ENCODE results near the gene SYT11.

The SYT11 gene

GRCh38 chr1:155847823-155848529 is 11.4 kb upstream of the SYT11 start:
- Histone ChIP-seq H2AFZ (ENCODE audit: insufficient read depth, low read length, poor library complexity) (no peak overlapping the region), H3K36me3 (ENCODE audit: control insufficient read depth in 1 of 2, insufficient read depth in 2 of 2, low read length in 2 of 2) (peaks cover 31 to 36% of the 10 kb centered on the region in 2 experiments), H3K4me1 (ENCODE audit: control insufficient read depth in 1 of 2, insufficient read depth in 2 of 2, low read length in 2 of 2) (no peaks in the 10 kb centered on the region), H2BK120ac (ENCODE audit: insufficient read depth, low read length, poor library complexity) (no peak overlapping the region), H2BK12ac (ENCODE audit: low read length) (no peak overlapping the region), H2BK5ac (ENCODE audit: low read depth, low read length, poor library complexity) (no peak overlapping the region), H3K27me3 (ENCODE audit: insufficient read depth, low read length) (no peaks in the 10 kb centered on the region), H3K9ac (ENCODE audit: low read length) (no peak overlapping the region), H3K27ac (ENCODE audit: low read depth, low read length) (no peak overlapping the region), H3K23ac (ENCODE audit: low read length) (no peak overlapping the region), H4K12ac (ENCODE audit: low read depth, low read length) (no peak overlapping the region), H3K79me2 (ENCODE audit: control insufficient read depth, insufficient read depth, low read length, poor library complexity) (peaks cover 2% of the 10 kb centered on the region), H3K4me3 (ENCODE audit: low read depth, low read length) (no peak overlapping the region), H3K79me1 (ENCODE audit: low read length) (no peaks in the 10 kb centered on the region), H3K18ac (ENCODE audit: low read length) (no peak overlapping the region), H3K4me2 (ENCODE audit: low read length) (no peak overlapping the region), H4K91ac (ENCODE audit: low read depth, low read length) (no peak overlapping the region), H3K14ac (ENCODE audit: low read length) (no peak overlapping the region), H4K8ac (ENCODE audit: low read depth, low read length) (no peak overlapping the region), H3K4ac (ENCODE audit: low read depth, low read length) (no peak overlapping the region), H3K9me3 (ENCODE audit: insufficient read depth, low read depth, low read length) (no peaks in the 10 kb centered on the region), H2AK5ac (ENCODE audit: low read length) (no peak overlapping the region)
- no peak for DNase-seq
- WGBS (ENCODE audit: extremely low coverage, insufficient coverage, insufficient read length), result no CpG with 5 or more reads among the region's 1 CpG

GRCh38 chr1:155850345-155850744 is 9.0 kb upstream of the SYT11 start:
- Histone ChIP-seq H3K9me3 (ENCODE audit: insufficient read depth, low read depth, low read length) (no peaks in the 10 kb centered on the region), H4K91ac (ENCODE audit: low read depth, low read length) (no peak overlapping the region), H2BK12ac (ENCODE audit: low read length) (no peak overlapping the region), H3K27ac (ENCODE audit: low read depth, low read length) (no peak overlapping the region), H3K18ac (ENCODE audit: low read length) (no peak overlapping the region), H3K4me1 (ENCODE audit: control insufficient read depth in 1 of 2, insufficient read depth in 2 of 2, low read length in 2 of 2) (no peaks in the 10 kb centered on the region), H3K36me3 (ENCODE audit: control insufficient read depth in 1 of 2, insufficient read depth in 2 of 2, low read length in 2 of 2) (peaks cover 39 to 43% of the 10 kb centered on the region in 2 experiments), H2BK120ac (ENCODE audit: insufficient read depth, low read length, poor library complexity) (no peak overlapping the region), H4K12ac (ENCODE audit: low read depth, low read length) (no peak overlapping the region), H3K4me2 (ENCODE audit: low read length) (no peak overlapping the region), H2AK5ac (ENCODE audit: low read length) (no peak overlapping the region), H3K14ac (ENCODE audit: low read length) (no peak overlapping the region), H3K79me2 (ENCODE audit: control insufficient read depth, insufficient read depth, low read length, poor library complexity) (peaks cover 2% of the 10 kb centered on the region), H2AFZ (ENCODE audit: insufficient read depth, low read length, poor library complexity) (no peak overlapping the region), H3K4ac (ENCODE audit: low read depth, low read length) (no peak overlapping the region), H3K23ac (ENCODE audit: low read length) (no peak overlapping the region), H3K9ac (ENCODE audit: low read length) (no peak overlapping the region), H3K27me3 (ENCODE audit: insufficient read depth, low read length) (no peaks in the 10 kb centered on the region), H4K8ac (ENCODE audit: low read depth, low read length) (no peak overlapping the region), H2BK5ac (ENCODE audit: low read depth, low read length, poor library complexity) (no peak overlapping the region), H3K79me1 (ENCODE audit: low read length) (no peaks in the 10 kb centered on the region), H3K4me3 (ENCODE audit: low read depth, low read length) (no peak overlapping the region)
- no CpG with 5 or more reads among the region's 3 CpGs for WGBS (ENCODE audit: extremely low coverage, insufficient coverage, insufficient read length)
- no peak for DNase-seq

GRCh38 chr1:155856257-155856974 is 3.0 kb upstream of the SYT11 start:
- Histone ChIP-seq H4K12ac (ENCODE audit: low read depth, low read length) (peak overlapping the region; percentile 80), H2AK5ac (ENCODE audit: low read length) (peak overlapping the region; percentile 13), H2BK5ac (ENCODE audit: low read depth, low read length, poor library complexity) (no peak overlapping the region), H3K14ac (ENCODE audit: low read length) (peak overlapping the region; percentile 82), H4K8ac (ENCODE audit: low read depth, low read length) (peak overlapping the region; percentile 89), H3K4ac (ENCODE audit: low read depth, low read length) (peak overlapping the region; percentile 84), H2BK12ac (ENCODE audit: low read length) (no peak overlapping the region), H3K4me3 (ENCODE audit: low read depth, low read length) (peak overlapping the region; percentile 94), H3K27me3 (ENCODE audit: insufficient read depth, low read length) (no peaks in the 10 kb centered on the region), H2BK120ac (ENCODE audit: insufficient read depth, low read length, poor library complexity) (peak overlapping the region; percentile 43), H3K27ac (ENCODE audit: low read depth, low read length) (peak overlapping the region; percentile 6), H3K9ac (ENCODE audit: low read length) (peak overlapping the region; percentile 90), H3K36me3 (ENCODE audit: control insufficient read depth in 1 of 2, insufficient read depth in 2 of 2, low read length in 2 of 2) (peaks cover 23 to 26% of the 10 kb centered on the region in 2 experiments), H3K9me3 (ENCODE audit: insufficient read depth, low read depth, low read length) (no peaks in the 10 kb centered on the region), H3K4me1 (ENCODE audit: control insufficient read depth in 1 of 2, insufficient read depth in 2 of 2, low read length in 2 of 2) (peaks cover 0 to 4% of the 10 kb centered on the region in 2 experiments), H3K23ac (ENCODE audit: low read length) (no peak overlapping the region), H3K79me2 (ENCODE audit: control insufficient read depth, insufficient read depth, low read length, poor library complexity) (peaks cover 5% of the 10 kb centered on the region), H3K18ac (ENCODE audit: low read length) (peak overlapping the region; percentile 62), H3K79me1 (ENCODE audit: low read length) (peaks cover 4% of the 10 kb centered on the region), H4K91ac (ENCODE audit: low read depth, low read length) (peak overlapping the region; percentile 71), H3K4me2 (ENCODE audit: low read length) (peak overlapping the region; percentile 83), H2AFZ (ENCODE audit: insufficient read depth, low read length, poor library complexity) (peak overlapping the region; percentile 71)
- no CpG with 5 or more reads among the region's 20 CpGs for WGBS (ENCODE audit: extremely low coverage, insufficient coverage, insufficient read length)
- DNase-seq, result no peak

GRCh38 chr1:155856975-155857930 is 2.1 kb upstream of the SYT11 start, which contains the start of gene GON4L:
GON4L (minus strand) TSS chr1:155857214; CDS start chr1:155853780, 3,434 bp downstream.
- peaks cover 16 to 21% of the 10 kb centered on the region in 2 experiments for H3K36me3 ChIP-seq (ENCODE audit: control insufficient read depth in 1 of 2, insufficient read depth in 2 of 2, low read length in 2 of 2)
- H3K9me3 ChIP-seq (ENCODE audit: insufficient read depth, low read depth, low read length), result no peaks in the 10 kb centered on the region
- peak within 1 kb of the TSS; percentile 80 for H4K12ac ChIP-seq (ENCODE audit: low read depth, low read length)
- H2BK12ac ChIP-seq (ENCODE audit: low read length), result no peak within 1 kb of the TSS
- H3K4me1 ChIP-seq (ENCODE audit: control insufficient read depth in 1 of 2, insufficient read depth in 2 of 2, low read length in 2 of 2), result peaks cover 0 to 4% of the 10 kb centered on the region in 2 experiments
- peak within 1 kb of the TSS; percentile 94 for H3K4me3 ChIP-seq (ENCODE audit: low read depth, low read length)
- peak within 1 kb of the TSS; percentile 83 for H3K4me2 ChIP-seq (ENCODE audit: low read length)
- peak within 1 kb of the TSS; percentile 43 for H2BK120ac ChIP-seq (ENCODE audit: insufficient read depth, low read length, poor library complexity)
- peaks cover 5% of the 10 kb centered on the region for H3K79me2 ChIP-seq (ENCODE audit: control insufficient read depth, insufficient read depth, low read length, poor library complexity)
- peak within 1 kb of the TSS; percentile 71 for H2AFZ ChIP-seq (ENCODE audit: insufficient read depth, low read length, poor library complexity)
- H3K18ac ChIP-seq (ENCODE audit: low read length), result peak within 1 kb of the TSS; percentile 62
- peak within 1 kb of the TSS; percentile 89 for H4K8ac ChIP-seq (ENCODE audit: low read depth, low read length)
- WGBS (ENCODE audit: extremely low coverage, insufficient coverage, insufficient read length), result no CpG with 5 or more reads among the region's 46 CpGs
- H4K91ac ChIP-seq (ENCODE audit: low read depth, low read length), result peak within 1 kb of the TSS; percentile 71
- H3K4ac ChIP-seq (ENCODE audit: low read depth, low read length), result peak within 1 kb of the TSS; percentile 84
- peak within 1 kb of the TSS; percentile 90 for H3K9ac ChIP-seq (ENCODE audit: low read length)
- H3K14ac ChIP-seq (ENCODE audit: low read length), result peak within 1 kb of the TSS; percentile 82
- peak; percentile 91 to 97 for DNase-seq
- H3K79me1 ChIP-seq (ENCODE audit: low read length), result peaks cover 4% of the 10 kb centered on the region
- H2BK5ac ChIP-seq (ENCODE audit: low read depth, low read length, poor library complexity), result no peak within 1 kb of the TSS
- peak within 1 kb of the TSS; percentile 6 for H3K27ac ChIP-seq (ENCODE audit: low read depth, low read length)
- no peak within 1 kb of the TSS for H3K23ac ChIP-seq (ENCODE audit: low read length)
- peak within 1 kb of the TSS; percentile 13 for H2AK5ac ChIP-seq (ENCODE audit: low read length)
- no peaks in the 10 kb centered on the region for H3K27me3 ChIP-seq (ENCODE audit: insufficient read depth, low read length)

Measured in trophoblast cell (in vitro differentiated cells and primary cell).